ENCODE measurements around the gene COASY. TPM values are rescaled to one million over a fixed set of nuclear protein-coding genes. Genes with fewer than 3 reads are reported as not detected.
A peak's percentile ranks its signal among the peaks of the same experiment; 100 is the strongest.

COASY gene
- total RNA-seq, 2 donors from 2014 or later = 24.1 to 60.6 TPM

DNA sequence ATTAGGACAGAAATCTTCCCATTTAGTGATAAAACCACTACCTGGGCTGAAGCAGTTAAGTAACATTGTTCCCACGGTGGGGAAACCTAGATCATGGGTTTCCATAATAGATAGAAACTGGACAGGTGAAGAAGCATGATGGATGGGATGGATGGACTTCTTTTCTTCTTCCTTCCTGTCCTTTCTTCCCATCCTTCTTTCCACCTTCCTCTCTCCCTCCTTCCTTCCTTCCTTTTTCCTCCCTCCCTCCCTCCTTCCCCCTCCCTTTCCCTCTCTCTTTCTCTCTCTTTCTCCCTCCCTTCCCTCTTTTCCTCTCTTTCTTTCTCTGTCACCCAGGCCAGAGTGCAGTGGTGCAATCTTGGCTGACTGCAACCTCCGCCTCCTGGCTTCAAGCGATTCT lies 12.5 kb downstream of the COASY start:
- ATAC-seq = no peak
- Histone ChIP-seq H3K27me3 (no peaks in the 10 kb centered on the region), H3K36me3 (replicated peaks in 1 of 2; ENCODE audit: insufficient read depth in 1 of 2, low read depth in 2 of 2) (peaks cover 7 to 23% of the 10 kb centered on the region in 2 donors), H3K9me3 (no peaks in the 10 kb centered on the region), H3K27ac (no peak overlapping the region), H3K4me1 (peaks cover 40% of the 10 kb centered on the region), H3K4me3 (no peak overlapping the region)
- TF ChIP-seq, protein P1, sequence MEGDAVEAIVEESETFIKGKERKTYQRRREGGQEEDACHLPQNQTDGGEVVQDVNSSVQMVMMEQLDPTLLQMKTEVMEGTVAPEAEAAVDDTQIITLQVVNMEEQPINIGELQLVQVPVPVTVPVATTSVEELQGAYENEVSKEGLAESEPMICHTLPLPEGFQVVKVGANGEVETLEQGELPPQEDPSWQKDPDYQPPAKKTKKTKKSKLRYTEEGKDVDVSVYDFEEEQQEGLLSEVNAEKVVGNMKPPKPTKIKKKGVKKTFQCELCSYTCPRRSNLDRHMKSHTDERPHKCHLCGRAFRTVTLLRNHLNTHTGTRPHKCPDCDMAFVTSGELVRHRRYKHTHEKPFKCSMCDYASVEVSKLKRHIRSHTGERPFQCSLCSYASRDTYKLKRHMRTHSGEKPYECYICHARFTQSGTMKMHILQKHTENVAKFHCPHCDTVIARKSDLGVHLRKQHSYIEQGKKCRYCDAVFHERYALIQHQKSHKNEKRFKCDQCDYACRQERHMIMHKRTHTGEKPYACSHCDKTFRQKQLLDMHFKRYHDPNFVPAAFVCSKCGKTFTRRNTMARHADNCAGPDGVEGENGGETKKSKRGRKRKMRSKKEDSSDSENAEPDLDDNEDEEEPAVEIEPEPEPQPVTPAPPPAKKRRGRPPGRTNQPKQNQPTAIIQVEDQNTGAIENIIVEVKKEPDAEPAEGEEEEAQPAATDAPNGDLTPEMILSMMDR (IDR thresholded peaks at IDR 0.05) = no peak
- TF ChIP-seq POLR2A (IDR thresholded peaks at IDR 0.05) = no peak
- intact Hi-C loops (cut with DNase I) = no loop called here
- no peak for DNase-seq
- 74 to 85% methylated on average over 3 of the region's 3 CpGs for WGBS, 2 donors

DNA sequence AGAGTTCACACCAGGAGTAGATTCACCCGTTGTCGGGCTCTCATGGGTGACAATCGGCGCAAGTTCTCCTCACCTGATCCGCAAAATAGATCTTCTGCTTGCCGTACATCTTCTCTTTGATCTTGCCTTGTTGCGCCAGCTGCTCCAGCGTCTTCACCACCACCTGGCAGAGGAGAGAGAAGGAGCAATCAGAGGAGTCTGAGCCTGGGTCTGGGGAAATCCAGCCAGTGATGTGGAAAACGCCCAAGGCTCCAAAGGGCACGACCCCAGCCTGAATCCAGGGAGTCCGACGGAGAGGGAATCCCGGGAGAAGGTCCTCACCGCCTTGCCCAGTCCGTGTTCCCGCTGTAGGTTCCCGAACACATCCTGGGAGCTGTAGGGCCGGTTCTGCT lies 15.2 kb downstream of the COASY start:
- Histone ChIP-seq H3K27me3 (no peaks in the 10 kb centered on the region), H3K27ac (peak overlapping the region; percentile 45 to 92 (median 75)), H3K36me3 (replicated peaks in 1 of 2; ENCODE audit: insufficient read depth in 1 of 2, low read depth in 2 of 2) (peaks cover 9 to 22% of the 10 kb centered on the region in 2 donors), H3K9me3 (no peaks in the 10 kb centered on the region), H3K4me3 (peak overlapping the region in 1 of 2 donors; percentile 43), H3K4me1 (peaks cover 24% of the 10 kb centered on the region)
- no peak for DNase-seq
- ATAC-seq = no peak
- 6 to 7% methylated on average over 5 to 18 of the region's 18 CpGs for WGBS, 2 donors
- TF ChIP-seq, protein P1 (IDR thresholded peaks at IDR 0.05) = no peak
- TF ChIP-seq POLR2A (IDR thresholded peaks at IDR 0.05) = no peak
- intact Hi-C loops (cut with DNase I) = loop anchor here (5.0 kb wide), 1 partner anchor 105 kb away; the partner anchor contains the start of genes CCR10 and CNTNAP1

DNA sequence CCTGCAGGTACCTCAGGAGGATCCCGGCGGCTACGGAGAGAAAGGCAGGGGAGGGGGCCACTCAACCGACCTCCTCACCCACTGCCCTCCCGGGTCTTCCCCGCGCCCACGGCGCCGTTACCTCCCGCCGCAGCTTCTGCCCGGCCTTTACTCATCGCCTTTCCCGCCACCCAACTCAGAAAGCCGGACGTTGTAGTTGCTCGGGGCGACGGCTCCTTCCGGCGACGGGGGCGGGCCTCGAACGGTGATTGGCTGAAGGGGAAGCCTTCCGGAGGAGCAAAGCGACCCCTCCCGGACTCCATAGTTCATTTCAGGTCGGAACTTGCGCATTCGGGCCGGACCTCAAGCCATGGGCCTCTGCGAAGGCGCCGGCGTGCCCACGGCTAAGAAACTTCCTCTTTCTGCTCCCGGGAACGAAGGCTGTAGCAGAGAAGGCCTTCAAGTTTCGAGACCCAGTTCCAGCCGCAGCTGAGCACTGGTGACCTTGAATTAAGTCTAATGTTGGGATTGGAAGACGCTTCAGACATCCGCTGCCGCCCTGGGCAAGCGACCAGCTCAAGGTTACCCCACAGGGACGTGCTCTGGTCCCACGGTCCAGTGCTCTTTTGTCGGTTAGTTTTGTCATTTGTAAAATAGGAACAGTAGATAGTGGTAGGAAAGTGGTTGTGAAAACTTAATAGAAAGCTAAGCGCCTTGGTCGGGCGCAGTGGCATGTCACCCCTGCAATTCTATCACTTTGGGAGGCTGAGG lies 15.8 kb downstream of the COASY start, which contains the start of gene PSMC3IP:
TSS of gene PSMC3IP (minus strand) at position 198 of the 750 bp plus-strand sequence. CDS start at position 155, 43 bp downstream.
- H3K27me3 ChIP-seq = no peaks in the 10 kb centered on the region
- TF ChIP-seq POLR2A (IDR thresholded peaks at IDR 0.05) = peak in 2 of 3 donors; percentile 76 to 79
- TF ChIP-seq, protein P1 (IDR thresholded peaks at IDR 0.05) = peak in 4 of 7 experiments; percentile 26 to 49 (median 42)
- peaks cover 22% of the 10 kb centered on the region for H3K4me1 ChIP-seq
- H3K9me3 ChIP-seq = no peaks in the 10 kb centered on the region
- DNase-seq (peak; percentile 95 to 96 (median 95)), ATAC-seq (peak; percentile 96)
- 1 to 2% methylated on average over 18 to 52 of the region's 52 CpGs for WGBS, 2 donors
- intact Hi-C loops (cut with DNase I) = loop anchor here (5.0 kb wide), 1 partner anchor 105 kb away; the partner anchor contains the start of genes CCR10 and CNTNAP1
- peak within 1 kb of the TSS; percentile 38 to 43 for H3K4me3 ChIP-seq
- peak within 1 kb of the TSS; percentile 63 to 92 (median 78) for H3K27ac ChIP-seq
- H3K36me3 ChIP-seq (replicated peaks in 1 of 2; ENCODE audit: insufficient read depth in 1 of 2, low read depth in 2 of 2) = peaks cover 14 to 27% of the 10 kb centered on the region in 2 donors

DNA sequence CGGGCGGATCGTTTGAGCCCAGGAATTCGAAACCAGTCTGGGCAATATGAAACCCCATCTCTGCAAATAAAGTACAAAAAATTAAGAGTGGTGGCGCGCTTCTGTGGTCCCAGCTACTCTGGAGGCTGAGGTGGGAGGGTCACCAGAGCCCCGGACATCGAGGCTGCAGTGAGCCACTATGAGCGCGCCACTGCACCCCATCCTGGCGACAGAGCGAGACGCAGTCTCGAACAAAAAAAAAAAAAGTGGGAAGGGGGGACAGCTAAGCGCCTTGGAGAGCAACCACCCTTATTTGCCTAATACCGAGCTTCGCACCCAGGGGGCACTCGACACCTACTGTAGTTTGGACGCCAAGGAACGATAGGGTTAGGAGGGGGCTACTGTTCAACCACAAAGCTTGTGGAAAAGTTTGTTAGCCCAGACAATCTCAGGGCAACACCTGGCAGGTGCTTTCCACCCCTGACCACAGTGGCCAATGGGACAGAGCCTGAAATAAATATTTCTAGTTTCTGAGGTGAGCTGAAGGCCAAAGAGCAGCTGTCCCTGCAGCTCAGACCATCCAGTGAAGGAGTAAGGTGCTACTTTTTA lies 16.4 kb downstream of the COASY start:
- no peak for TF ChIP-seq POLR2A (IDR thresholded peaks at IDR 0.05)
- TF ChIP-seq, protein P1 (IDR thresholded peaks at IDR 0.05) = peak; percentile 54 to 88 (median 72)
- peak overlapping the region; percentile 63 to 92 (median 78) for H3K27ac ChIP-seq
- 0% methylated on average over 14 to 20 of the region's 20 CpGs for WGBS, 2 donors
- DNase-seq (peak; percentile 69 to 87 (median 82)), ATAC-seq (peak; percentile 76)
- H3K36me3 ChIP-seq (replicated peaks in 1 of 2; ENCODE audit: insufficient read depth in 1 of 2, low read depth in 2 of 2) = peaks cover 21 to 27% of the 10 kb centered on the region in 2 donors
- intact Hi-C loops (cut with DNase I) = loop anchor here (5.0 kb wide), 1 partner anchor 104 kb away; the partner anchor contains the start of genes CCR10 and CNTNAP1
- no peaks in the 10 kb centered on the region for H3K27me3 ChIP-seq
- peaks cover 22% of the 10 kb centered on the region for H3K4me1 ChIP-seq
- peak overlapping the region; percentile 38 to 43 for H3K4me3 ChIP-seq
- H3K9me3 ChIP-seq = no peaks in the 10 kb centered on the region
